ENCODE results near the gene ZNF334. TPM values are rescaled to one million over a fixed set of nuclear protein-coding genes. Genes with fewer than 3 reads are reported as not detected.

Gene ZNF334
- total RNA-seq, 2 donors from 2014 or later, result 1.3 to 1.6 TPM

DNA sequence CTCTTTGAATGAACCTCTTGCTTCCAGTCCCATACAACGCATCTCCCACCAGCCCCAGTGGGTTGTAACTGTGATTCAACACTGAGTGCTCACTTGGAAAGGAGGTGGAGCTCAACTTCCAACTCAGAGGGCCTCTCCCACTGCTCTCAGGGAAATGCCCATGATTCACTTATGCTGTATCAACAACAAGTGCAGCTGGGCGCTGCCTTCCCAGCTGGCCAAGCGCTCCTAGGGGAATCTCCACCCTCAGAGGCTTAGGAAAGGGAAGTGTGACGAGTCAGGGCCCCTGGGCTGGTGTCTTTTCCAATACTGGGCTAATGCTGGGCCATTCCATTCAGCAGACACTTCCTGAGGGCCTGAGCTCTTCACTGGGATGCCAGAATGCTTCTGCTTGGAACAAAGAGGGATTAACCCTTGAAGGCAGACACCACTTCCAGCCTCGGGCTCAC, 45.2 kb upstream of the ZNF334 start:
- intact Hi-C loops (cut with DNase I), result no loop called here
- H3K9me3 ChIP-seq, result no peaks in the 10 kb centered on the region
- H3K27me3 ChIP-seq, result no peaks in the 10 kb centered on the region
- no peak overlapping the region for H3K27ac ChIP-seq
- no peaks in the 10 kb centered on the region for H3K4me1 ChIP-seq
- H3K9ac ChIP-seq (ENCODE audit: low read depth in 2 of 2, low read length in 2 of 2), result no peak overlapping the region
- no peak overlapping the region for H3K4me3 ChIP-seq
- peak; percentile 27 for DNase-seq
- no peaks in the 10 kb centered on the region for H3K36me3 ChIP-seq
- TF ChIP-seq, protein P1, sequence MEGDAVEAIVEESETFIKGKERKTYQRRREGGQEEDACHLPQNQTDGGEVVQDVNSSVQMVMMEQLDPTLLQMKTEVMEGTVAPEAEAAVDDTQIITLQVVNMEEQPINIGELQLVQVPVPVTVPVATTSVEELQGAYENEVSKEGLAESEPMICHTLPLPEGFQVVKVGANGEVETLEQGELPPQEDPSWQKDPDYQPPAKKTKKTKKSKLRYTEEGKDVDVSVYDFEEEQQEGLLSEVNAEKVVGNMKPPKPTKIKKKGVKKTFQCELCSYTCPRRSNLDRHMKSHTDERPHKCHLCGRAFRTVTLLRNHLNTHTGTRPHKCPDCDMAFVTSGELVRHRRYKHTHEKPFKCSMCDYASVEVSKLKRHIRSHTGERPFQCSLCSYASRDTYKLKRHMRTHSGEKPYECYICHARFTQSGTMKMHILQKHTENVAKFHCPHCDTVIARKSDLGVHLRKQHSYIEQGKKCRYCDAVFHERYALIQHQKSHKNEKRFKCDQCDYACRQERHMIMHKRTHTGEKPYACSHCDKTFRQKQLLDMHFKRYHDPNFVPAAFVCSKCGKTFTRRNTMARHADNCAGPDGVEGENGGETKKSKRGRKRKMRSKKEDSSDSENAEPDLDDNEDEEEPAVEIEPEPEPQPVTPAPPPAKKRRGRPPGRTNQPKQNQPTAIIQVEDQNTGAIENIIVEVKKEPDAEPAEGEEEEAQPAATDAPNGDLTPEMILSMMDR (IDR thresholded peaks at IDR 0.05), result no peak

DNA sequence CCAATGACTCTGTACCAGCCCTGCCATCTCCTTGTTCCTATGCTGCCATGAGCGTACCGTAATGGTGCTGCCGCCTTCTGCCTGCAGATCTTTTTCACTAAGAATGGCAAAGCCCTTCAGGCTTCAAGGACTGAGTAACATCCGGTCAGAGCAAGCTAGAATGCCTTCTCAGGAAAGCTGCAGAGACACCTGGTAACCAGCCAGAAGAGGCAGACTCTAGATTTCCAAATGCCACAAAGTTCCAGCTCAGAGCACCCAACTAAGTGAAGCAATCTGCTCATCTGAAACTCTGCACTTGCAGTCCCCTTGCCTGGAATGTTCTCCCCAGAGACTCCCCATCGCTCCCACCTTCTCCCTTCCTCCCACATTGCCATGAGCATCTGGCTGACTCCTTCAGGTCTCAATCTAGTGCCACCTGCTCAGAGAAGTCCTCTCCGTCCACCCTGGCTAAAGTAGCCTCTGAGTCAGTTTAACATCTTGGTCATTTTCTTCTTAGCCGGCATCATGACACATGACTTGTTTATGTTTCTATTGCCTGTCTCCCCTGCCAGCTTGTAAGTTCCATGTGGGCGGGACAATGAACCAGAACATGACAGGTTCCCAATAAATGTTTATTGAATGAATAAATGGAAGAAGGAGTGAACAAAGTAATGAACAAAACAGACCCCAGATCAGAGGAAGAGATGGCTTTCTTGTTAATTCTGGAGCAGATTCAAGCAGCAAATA, 44.0 kb upstream of the ZNF334 start:
- no peaks in the 10 kb centered on the region for H3K36me3 ChIP-seq

DNA sequence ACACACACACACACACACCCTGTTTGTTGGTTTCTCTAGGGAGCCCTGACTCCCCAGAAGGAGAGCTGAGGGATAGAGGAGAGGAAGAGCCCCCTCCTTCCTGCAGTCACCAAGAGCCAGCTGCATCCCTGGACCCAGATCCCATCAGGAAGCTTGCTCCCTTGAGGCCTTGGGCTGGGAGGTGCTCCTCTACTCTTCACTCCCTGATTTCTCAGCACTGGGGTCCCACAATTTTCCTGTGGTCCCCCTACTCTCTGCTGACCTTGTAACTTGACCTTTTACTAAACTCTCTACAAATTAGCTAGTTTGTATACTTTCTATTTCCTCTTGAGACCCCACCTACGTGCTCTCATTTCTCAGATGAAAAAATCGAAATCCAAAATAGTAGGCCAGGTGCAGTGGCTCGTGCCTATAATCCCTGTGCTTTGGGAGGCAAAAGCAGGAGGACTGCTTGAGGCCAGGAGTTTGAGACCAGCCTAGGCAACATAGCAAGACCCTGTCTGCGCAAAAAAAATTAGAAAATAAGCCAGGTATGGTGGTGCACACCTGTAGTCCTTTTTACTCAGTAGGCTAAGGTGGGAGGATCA, 42.1 kb upstream of the ZNF334 start:
- Histone ChIP-seq H3K27ac (no peak overlapping the region), H3K9ac (ENCODE audit: low read depth in 2 of 2, low read length in 2 of 2) (no peak overlapping the region), H3K9me3 (no peaks in the 10 kb centered on the region), H3K36me3 (no peaks in the 10 kb centered on the region), H3K4me3 (no peak overlapping the region), H3K27me3 (no peaks in the 10 kb centered on the region), H3K4me1 (no peaks in the 10 kb centered on the region)
- TF ChIP-seq, protein P1 (IDR thresholded peaks at IDR 0.05), result no peak
- intact Hi-C loops (cut with DNase I), result no loop called here
- no peak for DNase-seq

More for the DNA sequence above, 44.0 kb upstream of the ZNF334 start:
- no peak for DNase-seq
- Histone ChIP-seq H3K27me3 (no peaks in the 10 kb centered on the region), H3K9me3 (no peaks in the 10 kb centered on the region), H3K4me1 (no peaks in the 10 kb centered on the region), H3K4me3 (no peak overlapping the region), H3K27ac (no peak overlapping the region), H3K9ac (ENCODE audit: low read depth in 2 of 2, low read length in 2 of 2) (no peak overlapping the region)
- TF ChIP-seq, protein P1 (IDR thresholded peaks at IDR 0.05), result no peak
- intact Hi-C loops (cut with DNase I), result no loop called here

DNA sequence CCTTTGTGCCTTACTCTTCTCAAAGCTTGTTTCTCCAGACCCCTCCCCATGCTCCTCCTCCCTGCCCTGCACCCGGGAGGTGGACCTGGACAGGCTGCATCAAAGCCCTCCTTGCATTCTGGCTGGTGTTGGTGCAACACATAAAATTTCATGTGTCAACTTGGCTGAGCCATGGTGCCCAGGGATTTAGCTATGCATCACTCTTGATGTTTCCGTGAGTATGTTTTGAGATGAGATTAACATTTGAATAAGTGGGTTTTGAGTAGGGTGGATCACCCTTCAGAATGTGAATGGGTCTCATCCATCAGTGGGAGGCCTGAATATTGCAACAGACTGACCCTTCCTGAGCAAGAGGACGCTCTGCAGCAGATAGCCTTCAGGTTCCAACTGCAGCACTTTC, 41.5 kb upstream of the ZNF334 start:
- intact Hi-C loops (cut with DNase I), result no loop called here
- Histone ChIP-seq H3K4me1 (no peaks in the 10 kb centered on the region), H3K9me3 (no peaks in the 10 kb centered on the region), H3K27ac (no peak overlapping the region), H3K27me3 (no peaks in the 10 kb centered on the region), H3K36me3 (no peaks in the 10 kb centered on the region), H3K9ac (ENCODE audit: low read depth in 2 of 2, low read length in 2 of 2) (no peak overlapping the region), H3K4me3 (no peak overlapping the region)
- DNase-seq, result no peak
- TF ChIP-seq, protein P1 (IDR thresholded peaks at IDR 0.05), result no peak

DNA sequence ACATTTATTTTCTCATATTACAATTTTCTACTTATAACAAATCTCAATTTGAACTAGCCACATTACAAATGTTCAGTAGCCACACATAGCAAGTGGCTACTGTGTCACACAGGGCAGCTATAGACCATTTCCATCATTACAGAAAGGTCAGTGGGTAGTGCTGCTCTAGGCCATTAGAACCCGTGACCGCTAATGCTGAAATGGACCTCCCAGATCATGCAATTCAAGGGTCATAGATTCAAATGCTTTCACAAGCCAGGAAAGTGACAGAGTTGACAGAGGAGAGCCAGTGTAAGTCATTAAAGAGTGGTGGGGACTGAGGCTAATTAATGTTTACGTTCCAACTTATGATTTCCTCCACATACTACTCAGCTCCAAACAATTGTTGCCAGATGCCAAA, 40.6 kb upstream of the ZNF334 start:
- no peak overlapping the region for H3K4me3 ChIP-seq
- H3K4me1 ChIP-seq, result no peaks in the 10 kb centered on the region
- DNase-seq, result no peak
- no peak overlapping the region for H3K27ac ChIP-seq
- intact Hi-C loops (cut with DNase I), result no loop called here
- no peaks in the 10 kb centered on the region for H3K27me3 ChIP-seq
- TF ChIP-seq, protein P1 (IDR thresholded peaks at IDR 0.05), result no peak
- H3K9ac ChIP-seq (ENCODE audit: low read depth in 2 of 2, low read length in 2 of 2), result no peak overlapping the region
- no peaks in the 10 kb centered on the region for H3K36me3 ChIP-seq
- H3K9me3 ChIP-seq, result no peaks in the 10 kb centered on the region
